Measurements from ENCODE around the gene NPEPL1.
"Not testable (repeated sequence)": the region's sequence is repeated elsewhere in the genome, so short reads cannot be mapped to it uniquely, and the experiment has no call there.

- TF ChIP-seq POLR2A, CTCF (IDR thresholded peaks at IDR 0.05): not testable (repeated sequence)
These were observed 65.0 kb downstream of the NPEPL1 start for GRCh38 chr20:58757647-58758046.

Measured in gastroesophageal sphincter (tissue), 3 donors.